Chondrocyte (in vitro differentiated cells): ENCODE results near the gene ANKRD16. TPM values are rescaled to one million over a fixed set of nuclear protein-coding genes. Genes with fewer than 3 reads are reported as not detected.

Experiments
- DNase-seq: peaks from one replicate; pipeline ENCODE4 v3.0.0; 2021; ENCODE audit warnings: mixed read lengths, low spot score
- H3K27ac Mint-ChIP-seq: one replicate; pipeline ENCODE4 v1.8.0; 2021; ENCODE audit warnings: mild to moderate bottlenecking, moderate library complexity, mixed read lengths; ENCODE audit not compliant: unreplicated experiment
- H3K27me3 Mint-ChIP-seq: 2 replicates; pipeline ENCODE4 v1.8.0; 2021; ENCODE audit warnings: low read depth, mixed read lengths
- H3K36me3 Mint-ChIP-seq: 2 replicates; pipeline ENCODE4 v1.8.0; 2021; ENCODE audit warnings: low read depth, mixed read lengths
- H3K4me1 Mint-ChIP-seq: 2 replicates; pipeline ENCODE4 v1.8.0; 2021; ENCODE audit warnings: low read depth, mild to moderate bottlenecking, mixed read lengths
- H3K4me3 Mint-ChIP-seq: one replicate; pipeline ENCODE4 v1.8.0; 2021; ENCODE audit warnings: mild to moderate bottlenecking, moderate library complexity, mixed read lengths; ENCODE audit not compliant: unreplicated experiment
- H3K9me3 Mint-ChIP-seq: 2 replicates; pipeline ENCODE4 v1.8.0; 2021; ENCODE audit warnings: low read depth, mixed read lengths
- total RNA-seq: library from RNA; stranded (reverse); gene quantifications from 3 replicates; pipeline ENCODE4 v1.2.1, GENCODE V29; 2021
- TF ChIP-seq, protein P1 (sequence below): fragments of 200-600 bp; sonication (generic); IDR thresholded peaks from 2 replicates; pipeline ENCODE4 v1.5.0; 2021; ENCODE audit warnings: antibody characterized with exemption, mild to moderate bottlenecking, moderate library complexity

ANKRD16 gene
- total RNA-seq, 1 donor from 2014 or later: 5.8 TPM

DNA sequence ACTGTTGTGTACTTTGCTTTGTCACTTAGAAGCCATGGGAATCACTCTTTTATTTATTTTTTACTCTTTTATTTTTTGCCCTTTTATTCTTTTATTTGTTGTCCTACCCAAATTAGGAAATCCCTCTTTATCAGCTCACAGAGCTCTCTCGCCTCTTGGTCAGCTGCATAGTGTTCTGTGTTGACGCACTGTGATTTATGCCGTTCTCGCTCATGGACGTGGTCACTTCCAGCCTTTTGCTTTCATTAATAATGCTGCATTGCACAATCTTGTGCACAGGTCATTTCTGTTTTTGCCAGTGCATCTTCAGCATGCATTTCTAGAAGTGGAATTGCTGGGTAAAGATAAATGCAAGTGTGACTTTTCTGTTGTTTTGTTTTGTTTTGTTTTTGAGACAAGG is 42.7 kb upstream of the ANKRD16 start:
- no peak overlapping the region for H3K4me3 Mint-ChIP-seq
- DNase-seq: no peak
- no peak overlapping the region for H3K27ac Mint-ChIP-seq
- H3K9me3 Mint-ChIP-seq: no peaks in the 10 kb centered on the region
- TF ChIP-seq, protein P1, sequence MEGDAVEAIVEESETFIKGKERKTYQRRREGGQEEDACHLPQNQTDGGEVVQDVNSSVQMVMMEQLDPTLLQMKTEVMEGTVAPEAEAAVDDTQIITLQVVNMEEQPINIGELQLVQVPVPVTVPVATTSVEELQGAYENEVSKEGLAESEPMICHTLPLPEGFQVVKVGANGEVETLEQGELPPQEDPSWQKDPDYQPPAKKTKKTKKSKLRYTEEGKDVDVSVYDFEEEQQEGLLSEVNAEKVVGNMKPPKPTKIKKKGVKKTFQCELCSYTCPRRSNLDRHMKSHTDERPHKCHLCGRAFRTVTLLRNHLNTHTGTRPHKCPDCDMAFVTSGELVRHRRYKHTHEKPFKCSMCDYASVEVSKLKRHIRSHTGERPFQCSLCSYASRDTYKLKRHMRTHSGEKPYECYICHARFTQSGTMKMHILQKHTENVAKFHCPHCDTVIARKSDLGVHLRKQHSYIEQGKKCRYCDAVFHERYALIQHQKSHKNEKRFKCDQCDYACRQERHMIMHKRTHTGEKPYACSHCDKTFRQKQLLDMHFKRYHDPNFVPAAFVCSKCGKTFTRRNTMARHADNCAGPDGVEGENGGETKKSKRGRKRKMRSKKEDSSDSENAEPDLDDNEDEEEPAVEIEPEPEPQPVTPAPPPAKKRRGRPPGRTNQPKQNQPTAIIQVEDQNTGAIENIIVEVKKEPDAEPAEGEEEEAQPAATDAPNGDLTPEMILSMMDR: no peak
- peaks cover 2% of the 10 kb centered on the region for H3K4me1 Mint-ChIP-seq
- no peaks in the 10 kb centered on the region for H3K27me3 Mint-ChIP-seq
- peaks cover 44% of the 10 kb centered on the region for H3K36me3 Mint-ChIP-seq

DNA sequence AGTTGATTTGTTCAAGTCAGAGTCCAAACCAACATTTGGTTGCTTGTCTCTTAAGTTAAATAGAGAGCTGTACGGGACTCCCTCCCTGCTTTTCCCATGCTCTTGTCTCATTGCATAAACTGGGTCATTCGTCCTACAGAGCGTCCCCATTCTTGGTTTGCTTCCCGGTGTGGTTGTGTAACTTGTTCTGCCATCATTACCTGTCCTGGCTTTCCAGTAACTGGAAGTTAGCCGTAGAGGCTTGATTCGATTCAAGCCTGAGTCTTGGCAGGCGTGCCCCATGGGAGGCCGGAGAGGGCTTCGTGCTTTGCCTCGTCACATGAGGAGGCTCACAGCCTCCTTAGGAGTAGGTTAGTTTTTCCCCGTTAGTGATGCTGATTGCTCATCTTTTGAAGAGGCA is 40.6 kb upstream of the ANKRD16 start:
- TF ChIP-seq, protein P1: no peak
- H3K36me3 Mint-ChIP-seq: peaks cover 41% of the 10 kb centered on the region
- H3K27me3 Mint-ChIP-seq: no peaks in the 10 kb centered on the region
- H3K4me3 Mint-ChIP-seq: no peak overlapping the region
- no peak overlapping the region for H3K27ac Mint-ChIP-seq
- H3K4me1 Mint-ChIP-seq: peaks cover 6% of the 10 kb centered on the region
- no peaks in the 10 kb centered on the region for H3K9me3 Mint-ChIP-seq
- DNase-seq: no peak

DNA sequence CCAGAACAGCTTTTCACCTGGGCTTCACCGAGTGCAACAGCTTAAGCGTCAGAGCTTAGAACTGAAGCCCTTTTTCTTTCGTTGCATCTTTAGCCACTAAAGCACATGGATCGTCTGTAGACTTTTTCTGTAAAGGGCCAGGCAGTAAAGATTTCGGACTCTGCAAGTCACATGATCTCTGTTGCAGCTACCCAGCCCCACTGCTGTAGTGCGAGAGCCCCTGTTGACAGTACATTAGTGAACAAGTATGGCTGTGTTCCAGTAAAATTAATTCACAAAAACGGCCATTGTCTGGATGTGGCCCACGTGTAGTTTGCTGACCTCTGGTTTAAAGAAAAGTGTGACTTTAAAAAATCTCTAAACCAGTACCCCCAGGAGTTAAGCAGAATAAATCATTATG is 39.7 kb upstream of the ANKRD16 start:
- H3K4me3 Mint-ChIP-seq: no peak overlapping the region
- H3K27ac Mint-ChIP-seq: no peak overlapping the region
- H3K4me1 Mint-ChIP-seq: peaks cover 6% of the 10 kb centered on the region
- TF ChIP-seq, protein P1: no peak
- no peaks in the 10 kb centered on the region for H3K27me3 Mint-ChIP-seq
- H3K36me3 Mint-ChIP-seq: peaks cover 43% of the 10 kb centered on the region
- DNase-seq: no peak
- no peaks in the 10 kb centered on the region for H3K9me3 Mint-ChIP-seq

DNA sequence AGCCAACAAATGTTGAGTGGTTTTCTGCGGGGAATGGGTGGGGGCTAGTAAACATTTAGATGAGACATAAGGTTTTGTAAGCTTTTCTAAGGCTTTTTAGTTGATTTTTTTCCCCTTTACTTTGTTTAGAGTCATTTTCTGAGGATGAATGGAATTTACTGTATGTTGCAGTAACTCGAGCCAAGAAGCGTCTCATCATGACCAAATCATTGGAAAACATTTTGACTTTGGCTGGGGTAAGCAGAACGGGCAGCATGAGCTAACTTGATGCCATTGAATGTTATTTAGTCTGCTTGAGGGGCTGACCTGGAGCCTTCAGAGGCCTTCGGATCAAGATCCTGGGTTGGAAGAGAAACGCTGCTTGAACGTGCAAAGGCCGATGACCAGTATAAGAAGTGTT is 37.6 kb upstream of the ANKRD16 start:
- DNase-seq: no peak
- Mint-ChIP-seq H3K4me1 (peaks cover 6% of the 10 kb centered on the region), H3K4me3 (no peak overlapping the region), H3K27ac (peak overlapping the region; percentile 84), H3K27me3 (no peaks in the 10 kb centered on the region), H3K9me3 (no peaks in the 10 kb centered on the region), H3K36me3 (peaks cover 52% of the 10 kb centered on the region)
- TF ChIP-seq, protein P1: no peak

DNA sequence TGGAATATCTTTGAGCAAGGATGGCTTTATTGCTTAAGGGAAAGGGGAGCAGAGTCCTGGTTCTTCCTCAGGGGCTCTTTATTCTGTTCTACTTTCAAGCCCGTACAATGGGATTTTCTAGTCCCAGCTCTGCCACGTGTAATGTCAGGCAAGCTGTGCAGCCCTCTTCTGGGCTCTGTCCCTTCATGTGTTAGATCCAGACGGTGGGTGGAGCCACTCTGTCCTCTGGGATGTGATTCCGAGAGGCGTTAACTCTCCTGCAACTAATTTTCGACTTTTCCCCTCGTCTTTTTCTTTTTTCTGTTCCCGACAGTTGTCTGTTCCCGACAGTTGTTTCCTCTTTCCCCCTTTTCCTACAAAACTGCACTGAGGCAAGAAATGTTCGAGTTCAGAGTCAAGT is 35.2 kb upstream of the ANKRD16 start:
- Mint-ChIP-seq H3K4me3 (no peak overlapping the region), H3K27me3 (no peaks in the 10 kb centered on the region), H3K4me1 (peaks cover 6% of the 10 kb centered on the region), H3K9me3 (no peaks in the 10 kb centered on the region), H3K36me3 (peaks cover 55% of the 10 kb centered on the region), H3K27ac (no peak overlapping the region)
- TF ChIP-seq, protein P1: no peak
- no peak for DNase-seq
